Measurements from ENCODE around the gene PABPC1L.
A peak's percentile ranks its signal among the peaks of the same experiment; 100 is the strongest.

PABPC1L gene

DNA sequence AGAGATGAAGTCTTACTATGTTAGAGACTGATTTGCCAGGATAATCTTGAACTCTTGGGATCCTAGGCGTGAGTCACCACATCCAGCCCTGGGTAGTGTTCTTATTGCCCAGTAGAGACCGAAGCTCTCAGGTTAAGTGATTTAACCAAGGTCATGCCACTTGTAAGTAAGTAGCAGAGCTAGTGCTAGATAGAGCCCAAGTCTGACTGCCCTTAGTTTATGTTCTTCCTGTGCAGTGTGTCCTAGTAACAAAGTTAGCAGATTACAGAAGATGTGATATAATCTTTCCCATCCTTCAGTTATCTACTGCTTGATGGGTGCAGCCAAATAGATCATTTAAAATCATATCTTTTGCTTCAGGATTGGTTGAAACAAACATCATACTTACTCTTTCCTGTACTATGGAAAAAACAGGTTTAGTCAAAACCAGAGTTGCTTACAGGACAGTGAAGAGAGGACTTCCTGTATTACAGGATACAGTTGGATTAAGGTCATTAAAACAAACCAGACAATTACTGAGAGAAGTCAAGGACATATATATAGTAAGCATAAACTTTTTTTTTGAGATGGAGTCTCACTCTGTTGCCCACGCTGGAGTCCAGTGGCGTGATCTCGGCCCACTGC, 9.5 kb upstream of the PABPC1L start:
- FAIRE-seq, result peak; percentile 40
- DNase-seq (ENCODE audit: insufficient read length, low spot score), result no peak

DNA sequence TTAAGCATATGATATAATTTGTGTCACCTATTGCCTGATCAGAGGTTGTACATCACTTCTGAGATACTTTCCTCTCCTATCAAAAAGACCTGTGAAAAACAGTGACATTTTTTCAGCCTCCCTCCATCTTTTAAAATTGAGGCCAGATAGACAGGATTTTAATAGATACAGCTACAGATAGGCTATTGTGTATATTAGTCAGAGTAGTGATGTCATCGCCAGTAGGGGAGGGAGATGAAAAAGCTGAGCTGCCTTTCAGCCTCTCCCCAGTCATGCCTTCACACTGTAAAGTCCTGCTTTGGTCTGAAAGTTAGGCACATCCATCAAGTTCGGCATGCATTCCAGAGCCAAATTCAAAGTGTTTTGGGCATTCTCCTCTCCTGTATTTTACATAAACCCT, 7.9 kb upstream of the PABPC1L start:
- FAIRE-seq (no peak), DNase-seq (ENCODE audit: insufficient read length, low spot score) (no peak)

DNA sequence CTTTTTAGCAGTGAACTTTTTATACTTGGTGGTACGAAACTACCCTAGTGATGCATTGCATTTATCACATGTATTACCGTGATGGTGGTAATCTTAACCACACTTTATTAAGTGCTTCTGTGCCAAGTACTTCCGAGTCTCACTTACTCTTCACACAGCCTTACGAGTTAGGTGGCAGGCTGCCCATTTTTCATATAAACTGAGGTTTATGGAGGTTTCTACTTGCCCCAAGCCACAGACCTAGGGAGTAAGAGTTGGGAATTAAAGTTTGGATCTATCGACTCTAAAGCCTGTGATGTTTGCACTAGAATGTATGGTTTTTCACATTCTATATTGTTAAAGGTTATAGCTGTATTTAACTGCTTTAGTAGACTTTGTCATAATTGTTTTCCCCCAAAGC, 5.5 kb upstream of the PABPC1L start:
- FAIRE-seq (no peak), DNase-seq (ENCODE audit: insufficient read length, low spot score) (no peak)

DNA sequence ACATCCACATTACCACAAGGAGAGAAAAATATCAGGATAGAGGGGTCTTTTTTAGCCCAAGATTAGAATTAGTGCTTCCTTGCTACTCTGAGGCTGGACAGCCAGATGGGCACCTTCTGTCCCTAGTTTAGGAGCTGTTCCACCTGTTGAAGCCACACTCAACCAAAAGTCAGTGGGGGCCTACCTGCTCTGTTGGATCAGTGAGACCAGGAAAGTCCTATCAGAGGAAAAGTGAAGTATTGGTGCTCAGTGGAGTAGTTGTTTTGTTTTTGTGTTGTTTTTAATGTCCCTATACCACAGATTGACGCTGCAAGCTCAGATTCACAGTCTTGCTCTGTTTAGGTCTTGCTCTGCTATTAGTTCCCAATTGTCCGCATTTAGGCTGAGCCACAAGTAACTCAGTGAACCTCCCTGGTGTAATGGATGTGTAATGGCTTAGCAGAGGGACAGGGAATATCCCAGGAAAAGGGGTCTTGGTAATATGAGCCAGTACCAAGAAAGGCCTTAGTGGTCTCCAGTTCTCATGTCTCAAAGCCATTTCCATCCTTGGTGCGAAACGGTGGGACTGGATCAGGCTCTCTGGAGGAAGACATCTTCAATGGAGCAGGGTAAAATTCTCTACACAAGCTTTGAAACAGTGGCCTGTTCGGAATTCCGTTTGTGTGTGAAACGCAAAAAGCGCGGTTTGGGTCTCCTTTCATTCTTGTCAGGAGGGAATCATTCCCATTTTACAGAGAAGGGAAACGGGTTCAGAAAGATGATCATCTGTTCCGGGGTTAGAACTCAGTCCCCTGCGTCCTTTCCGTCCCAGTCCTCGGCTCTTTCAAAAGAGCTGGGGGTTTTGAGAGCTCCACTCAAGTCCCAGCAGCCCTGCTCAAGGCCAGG, 631 bp upstream of the PABPC1L start:
- DNase-seq (ENCODE audit: insufficient read length, low spot score), result no peak
- FAIRE-seq, result no peak

DNA sequence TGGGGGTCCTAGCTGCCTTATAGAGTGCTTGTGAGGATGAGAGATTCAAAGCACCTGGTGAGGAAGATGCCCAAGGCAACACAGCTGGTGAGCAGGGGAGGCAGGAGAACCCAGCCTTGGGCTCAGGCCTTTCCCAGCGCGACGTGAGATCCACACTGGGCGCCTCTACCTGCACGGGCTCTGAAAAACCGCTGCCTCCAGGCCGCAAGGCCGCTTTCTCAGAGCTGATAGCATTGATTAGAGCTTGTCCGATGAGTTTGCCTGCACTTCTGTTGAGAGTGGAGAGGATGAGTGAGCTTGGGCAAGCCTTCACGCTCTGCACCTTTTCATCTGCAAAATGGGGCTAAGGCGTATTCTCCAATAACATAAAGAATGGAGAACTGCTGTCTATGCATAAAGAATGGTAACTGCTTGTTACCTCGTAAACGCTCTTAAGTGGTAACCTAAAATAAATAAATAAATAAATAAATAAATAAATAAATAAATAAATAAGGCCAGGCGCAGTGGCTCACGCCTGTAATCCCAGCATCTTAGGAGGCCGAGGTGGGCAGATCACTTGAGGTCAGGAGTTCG, 916 bp downstream of the PABPC1L start:
- DNase-seq (ENCODE audit: insufficient read length, low spot score) (no peak), FAIRE-seq (no peak)

DNA sequence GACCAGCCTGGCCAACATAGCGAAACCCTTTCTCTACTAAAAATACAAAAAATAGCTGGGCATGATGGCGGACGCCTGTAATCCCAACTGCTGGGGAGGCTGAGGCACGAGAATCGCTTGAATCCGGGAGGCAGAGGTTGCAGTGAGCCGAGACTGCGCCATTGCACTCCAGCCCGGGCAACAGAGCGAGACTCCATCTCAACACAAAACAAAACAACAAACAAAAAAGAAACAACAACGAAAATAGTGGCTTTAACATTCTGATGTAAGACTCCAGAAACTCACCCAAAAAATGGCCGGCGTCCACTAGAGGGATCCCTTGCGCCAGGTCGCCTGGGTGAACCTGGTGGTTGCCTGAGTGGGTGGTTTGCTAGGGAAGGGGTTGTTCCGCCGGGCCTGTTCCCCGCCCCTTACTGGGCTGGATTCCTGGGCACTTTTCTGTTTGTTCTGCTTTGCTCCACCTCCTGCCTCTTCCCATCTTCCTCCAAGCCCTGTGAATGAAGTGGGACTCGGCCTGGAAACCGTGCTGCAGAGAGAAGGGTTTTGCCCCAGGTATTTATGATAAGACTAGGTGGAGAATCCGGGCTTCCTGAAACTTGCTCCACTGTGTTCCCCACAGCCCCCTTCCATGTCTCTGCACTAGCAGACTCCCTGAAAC, 1.5 kb downstream of the PABPC1L start:
- FAIRE-seq (peak; percentile 55), DNase-seq (ENCODE audit: insufficient read length, low spot score) (peak; percentile 52)

DNA sequence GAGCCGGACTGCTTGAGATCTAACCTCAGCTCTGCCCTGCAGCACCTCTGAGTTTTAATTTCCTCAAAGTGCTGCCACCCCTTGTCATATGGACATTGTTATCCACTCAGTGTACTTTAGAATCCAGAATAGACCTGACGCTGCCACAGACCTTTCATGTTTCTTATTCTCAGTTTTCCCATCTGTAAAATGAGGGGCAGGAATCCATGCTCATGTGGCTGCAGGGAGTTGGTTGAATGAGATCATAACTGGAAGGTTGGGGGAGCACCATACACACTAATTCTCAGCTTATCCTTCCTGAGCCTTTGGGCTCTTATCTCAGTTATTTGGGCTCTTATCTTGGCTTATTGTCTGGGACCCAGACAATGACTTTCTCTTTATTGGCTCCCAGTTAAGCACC, 2.3 kb downstream of the PABPC1L start:
- no peak for DNase-seq (ENCODE audit: insufficient read length, low spot score)
- FAIRE-seq, result no peak

DNA sequence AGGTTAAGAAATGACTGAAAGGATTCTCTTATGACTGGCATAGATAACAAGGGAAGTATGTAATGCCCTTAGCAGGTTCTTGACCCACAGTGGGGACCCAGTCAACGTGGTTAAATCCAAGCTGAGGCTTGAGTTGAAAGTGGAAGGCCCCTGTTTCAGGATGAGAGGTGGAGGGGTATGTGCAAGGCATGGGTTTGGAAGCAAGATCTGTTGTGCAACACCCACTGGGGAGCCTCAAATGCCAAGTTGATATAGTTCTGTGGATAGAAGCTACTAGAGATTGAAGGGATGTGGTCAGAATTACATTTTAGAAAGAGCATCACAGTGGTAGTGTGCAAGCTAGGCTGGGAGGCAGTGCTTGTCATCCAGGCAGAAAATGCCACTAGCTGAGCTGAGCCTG, 5.1 kb downstream of the PABPC1L start:
- DNase-seq (ENCODE audit: insufficient read length, low spot score), result no peak
- no peak for FAIRE-seq

DNA sequence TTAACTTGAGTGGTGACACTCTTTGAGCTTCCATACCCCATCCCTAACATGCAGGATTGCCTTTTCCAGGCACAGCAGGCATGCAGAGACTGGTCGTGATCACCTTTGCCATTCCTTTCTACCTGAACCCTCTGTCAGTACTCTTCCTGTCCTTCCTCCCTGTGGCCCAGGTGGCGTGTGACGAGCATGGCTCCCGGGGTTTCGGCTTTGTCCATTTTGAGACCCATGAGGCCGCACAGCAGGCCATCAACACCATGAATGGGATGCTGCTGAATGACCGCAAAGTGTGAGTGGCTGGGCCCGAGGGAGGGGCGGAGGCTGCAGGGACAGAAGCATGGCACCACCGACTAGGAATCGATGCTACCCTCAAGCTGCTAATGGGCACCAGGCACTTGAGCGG, 6.7 kb downstream of the PABPC1L start:
- no peak for DNase-seq (ENCODE audit: insufficient read length, low spot score)
- no peak for FAIRE-seq

DNA sequence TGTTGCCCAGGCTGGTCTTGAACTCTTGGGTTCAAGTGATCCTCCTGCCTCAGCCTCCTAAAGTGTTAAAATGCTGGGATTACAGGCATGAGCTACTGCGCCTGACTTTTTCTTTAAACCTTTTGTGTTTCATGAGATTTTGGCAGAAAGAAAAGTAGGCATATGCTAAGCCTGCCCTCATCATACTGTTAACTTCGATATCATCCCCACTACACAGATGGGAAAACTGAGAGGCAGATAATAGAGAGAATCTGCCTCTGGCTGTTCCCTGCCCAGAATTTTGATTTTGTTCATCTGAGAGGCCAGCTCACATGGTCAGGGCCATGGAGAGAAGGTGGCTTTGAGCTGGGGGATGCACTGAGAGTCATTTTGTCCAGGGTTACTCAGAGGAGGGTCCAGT, 7.5 kb downstream of the PABPC1L start:
- FAIRE-seq, result no peak

DNA sequence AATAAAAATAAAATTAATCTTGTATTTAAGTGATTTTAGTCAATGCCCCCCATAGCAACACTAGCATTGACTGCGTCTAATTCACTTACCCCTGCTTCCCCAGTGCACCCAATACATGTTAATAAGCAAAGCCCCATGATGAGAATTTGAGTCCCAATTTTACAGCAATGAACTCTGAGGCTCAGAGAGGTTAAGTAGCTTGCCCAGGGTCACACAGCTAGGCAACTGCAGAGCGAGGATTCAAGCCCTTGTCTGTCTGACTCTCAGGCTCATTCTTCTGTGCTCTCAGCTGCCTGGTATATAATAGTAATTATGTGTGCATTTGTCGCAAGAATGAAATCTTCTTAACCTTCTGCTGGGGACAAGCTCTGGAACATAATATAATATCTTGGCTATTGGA, 8.5 kb downstream of the PABPC1L start:
- DNase-seq (ENCODE audit: insufficient read length, low spot score), result no peak
- FAIRE-seq, result no peak

More for the DNA sequence above, 7.5 kb downstream of the PABPC1L start:
- no peak for DNase-seq (ENCODE audit: insufficient read length, low spot score)

DNA sequence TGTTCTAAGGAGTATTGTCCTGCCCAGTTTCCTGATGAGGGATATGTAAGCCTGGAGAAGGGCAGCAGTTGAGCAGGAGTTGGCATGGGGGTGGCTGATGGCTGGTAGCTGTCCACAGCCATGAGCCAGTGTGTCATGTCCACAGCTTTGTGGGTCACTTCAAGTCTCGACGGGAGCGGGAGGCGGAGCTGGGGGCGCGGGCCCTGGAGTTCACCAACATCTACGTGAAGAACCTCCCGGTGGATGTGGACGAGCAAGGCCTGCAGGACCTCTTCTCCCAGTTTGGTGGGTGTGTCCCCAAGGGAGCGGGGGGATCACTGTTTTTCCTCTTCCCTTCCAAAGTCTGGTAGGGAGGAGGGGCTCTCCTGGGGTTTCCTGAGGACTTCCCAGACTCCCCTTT, 8.9 kb downstream of the PABPC1L start:
- no peak for FAIRE-seq

DNA sequence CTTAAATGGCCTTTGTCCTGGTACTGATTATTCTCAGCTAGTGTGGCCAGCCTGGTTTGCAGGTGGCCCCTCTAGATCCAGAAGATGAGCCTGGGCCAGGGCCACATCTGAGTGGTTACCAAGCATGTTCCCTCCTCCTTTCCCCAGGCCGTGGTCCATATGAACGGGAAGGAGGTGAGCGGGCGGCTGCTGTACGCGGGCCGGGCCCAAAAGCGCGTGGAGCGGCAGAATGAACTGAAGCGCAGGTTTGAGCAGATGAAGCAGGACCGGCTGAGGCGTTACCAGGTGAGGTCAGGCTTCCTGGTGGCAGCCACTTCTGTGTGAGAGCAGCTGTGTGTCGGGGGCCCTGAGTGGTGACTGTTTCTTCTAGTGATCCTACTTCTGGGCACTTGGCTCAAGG, 11.6 kb downstream of the PABPC1L start:
- no peak for DNase-seq (ENCODE audit: insufficient read length, low spot score)
- no peak for FAIRE-seq

More for the DNA sequence above, 8.9 kb downstream of the PABPC1L start:
- no peak for DNase-seq (ENCODE audit: insufficient read length, low spot score)

DNA sequence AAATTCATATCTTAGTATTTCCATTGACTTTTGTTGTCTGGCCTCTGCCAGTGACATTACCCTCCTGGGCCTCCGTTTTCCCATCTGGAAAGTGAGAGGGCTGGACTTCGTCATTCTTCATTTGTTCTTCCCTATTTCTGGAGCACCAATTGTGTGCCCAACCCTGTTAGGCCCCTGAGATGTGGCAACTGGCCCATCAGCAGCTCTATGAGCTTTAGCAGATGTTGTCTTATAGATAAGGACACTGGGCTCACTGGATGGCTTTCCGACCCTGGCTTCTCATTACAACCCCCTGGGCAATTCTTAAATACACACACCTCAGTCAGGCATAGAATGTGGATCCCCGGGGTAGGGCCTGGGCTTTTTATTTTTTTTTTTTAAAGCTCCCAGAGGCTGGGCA, 14.7 kb downstream of the PABPC1L start:
- no peak for FAIRE-seq
- no peak for DNase-seq (ENCODE audit: insufficient read length, low spot score)

DNA sequence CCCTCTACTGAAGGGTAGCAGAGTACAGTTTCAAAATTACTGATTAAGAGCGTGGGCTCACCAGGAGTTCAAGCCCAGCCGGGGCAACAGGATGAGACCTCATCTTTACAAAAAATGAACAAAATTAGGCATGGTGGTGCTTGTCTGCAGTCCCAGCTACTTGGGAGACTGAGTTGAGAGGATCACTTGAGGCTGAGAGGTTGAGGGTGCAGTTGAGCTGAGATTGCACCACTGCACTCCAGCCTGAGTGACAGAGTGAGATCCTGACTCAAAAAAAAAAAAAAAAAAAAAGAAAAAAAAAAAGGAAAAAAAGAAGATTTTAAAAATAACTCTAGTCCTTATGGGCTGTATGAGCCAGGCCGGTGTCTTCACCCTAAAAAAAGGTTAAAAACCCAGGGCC, 18.7 kb downstream of the PABPC1L start:
- DNase-seq (ENCODE audit: insufficient read length, low spot score), result no peak
- FAIRE-seq, result no peak

DNA sequence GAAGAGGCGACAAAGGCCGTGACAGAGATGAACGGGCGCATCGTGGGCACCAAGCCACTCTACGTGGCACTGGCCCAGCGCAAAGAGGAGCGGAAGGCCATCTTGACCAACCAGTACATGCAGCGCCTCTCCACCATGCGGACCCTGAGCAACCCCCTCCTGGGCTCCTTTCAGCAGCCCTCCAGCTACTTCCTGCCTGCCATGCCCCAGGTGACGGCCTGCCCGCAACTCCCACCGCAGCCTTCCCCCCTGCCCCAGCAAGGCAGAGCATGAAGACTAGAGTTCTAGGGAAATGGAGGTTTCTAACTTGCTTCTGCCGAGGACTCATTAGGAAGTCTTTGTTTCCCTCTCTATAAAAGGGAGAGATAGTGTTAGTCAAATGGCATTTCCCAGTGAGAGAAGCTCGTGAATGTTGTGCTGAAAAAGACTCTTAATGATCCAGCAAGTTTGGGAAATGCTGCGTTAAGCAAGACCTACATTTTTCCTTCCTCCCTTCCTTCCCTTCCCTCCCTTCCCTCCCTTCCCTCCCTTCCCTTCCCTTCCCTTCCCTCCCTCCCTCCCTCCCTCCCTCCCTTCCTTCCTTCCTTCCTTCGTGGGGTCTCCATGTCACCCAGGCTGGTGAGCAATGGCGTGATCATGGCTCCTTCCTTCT, 20.8 kb downstream of the PABPC1L start:
- DNase-seq (ENCODE audit: insufficient read length, low spot score) (no peak), FAIRE-seq (no peak)

DNA sequence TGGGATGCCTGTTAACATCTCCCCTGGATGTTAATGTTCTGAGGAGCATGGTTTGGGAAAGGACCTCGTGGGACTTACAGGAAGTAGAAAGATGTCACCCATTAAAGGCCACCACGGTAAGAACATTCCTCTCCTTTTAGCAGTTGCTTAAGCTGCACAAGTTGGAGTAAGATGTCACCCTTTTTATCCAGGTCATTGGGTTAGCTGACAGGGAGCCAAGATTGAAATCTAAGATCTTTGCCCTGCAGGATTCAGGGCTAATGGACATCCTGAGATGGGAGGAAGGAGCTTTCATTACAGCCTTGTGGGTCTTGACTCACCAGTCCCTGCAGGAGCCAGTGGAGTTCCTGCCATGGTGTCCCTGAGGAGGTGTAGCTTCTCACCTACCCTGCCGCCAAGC, 22.1 kb downstream of the PABPC1L start:
- DNase-seq (ENCODE audit: insufficient read length, low spot score) (no peak), FAIRE-seq (no peak)

DNA sequence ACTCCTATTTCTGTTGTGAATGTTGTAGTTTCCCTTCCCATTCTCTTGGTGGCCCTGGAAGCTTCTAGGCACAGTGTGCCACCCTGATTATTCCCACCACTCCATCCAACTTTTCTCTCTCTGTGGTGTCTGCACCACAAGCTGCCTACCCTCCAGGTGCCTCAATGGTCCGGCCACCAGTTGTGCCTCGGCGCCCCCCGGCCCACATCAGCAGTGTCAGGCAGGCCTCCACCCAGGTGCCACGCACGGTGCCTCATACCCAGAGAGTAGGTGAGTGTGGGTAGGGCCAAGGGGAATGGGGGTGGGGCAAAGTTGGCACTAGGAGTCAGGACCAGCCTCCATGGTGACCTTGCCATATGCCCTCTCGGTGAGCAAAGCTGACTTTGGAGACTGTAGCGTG, 23.1 kb downstream of the PABPC1L start:
- FAIRE-seq (no peak), DNase-seq (ENCODE audit: insufficient read length, low spot score) (no peak)

DNA sequence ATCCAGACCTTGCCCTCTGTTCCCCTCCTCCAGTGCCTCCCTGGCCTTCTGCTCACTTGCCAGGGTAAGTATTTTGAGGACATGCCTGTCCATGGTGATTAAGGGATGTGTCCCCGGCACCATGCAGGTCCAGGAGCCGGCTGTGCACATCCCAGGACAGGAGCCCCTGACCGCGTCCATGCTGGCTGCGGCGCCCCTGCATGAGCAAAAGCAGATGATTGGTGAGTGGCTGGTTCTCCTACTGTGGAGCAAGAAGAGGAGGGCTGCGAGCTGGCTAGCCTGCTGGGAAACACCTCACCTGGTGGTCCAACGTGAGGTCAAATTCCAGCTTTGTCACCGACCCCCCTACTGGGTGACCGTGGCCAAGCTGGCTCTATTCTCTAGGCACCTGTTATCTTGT, 26.6 kb downstream of the PABPC1L start:
- FAIRE-seq, result no peak
- DNase-seq (ENCODE audit: insufficient read length, low spot score), result no peak

DNA sequence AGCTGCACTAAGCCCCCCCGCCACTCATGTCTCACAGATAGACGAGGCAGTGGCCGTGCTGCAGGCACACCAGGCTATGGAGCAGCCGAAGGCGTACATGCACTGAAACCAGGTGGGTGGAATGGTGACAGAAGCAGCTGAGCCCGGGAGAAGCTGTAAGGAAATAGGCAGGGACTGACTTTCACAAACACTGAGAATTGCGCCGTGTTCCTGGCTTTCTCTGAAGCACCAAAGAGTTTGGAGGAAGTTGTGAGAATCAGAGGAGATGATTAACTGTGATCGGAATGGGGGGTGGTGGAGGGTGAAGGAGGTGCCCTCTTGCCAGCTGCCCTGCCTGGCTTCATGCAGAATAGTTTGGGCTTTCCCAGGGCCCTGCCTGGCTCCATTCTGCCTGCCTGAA, 28.8 kb downstream of the PABPC1L start:
- DNase-seq (ENCODE audit: insufficient read length, low spot score) (no peak), FAIRE-seq (no peak)

DNA sequence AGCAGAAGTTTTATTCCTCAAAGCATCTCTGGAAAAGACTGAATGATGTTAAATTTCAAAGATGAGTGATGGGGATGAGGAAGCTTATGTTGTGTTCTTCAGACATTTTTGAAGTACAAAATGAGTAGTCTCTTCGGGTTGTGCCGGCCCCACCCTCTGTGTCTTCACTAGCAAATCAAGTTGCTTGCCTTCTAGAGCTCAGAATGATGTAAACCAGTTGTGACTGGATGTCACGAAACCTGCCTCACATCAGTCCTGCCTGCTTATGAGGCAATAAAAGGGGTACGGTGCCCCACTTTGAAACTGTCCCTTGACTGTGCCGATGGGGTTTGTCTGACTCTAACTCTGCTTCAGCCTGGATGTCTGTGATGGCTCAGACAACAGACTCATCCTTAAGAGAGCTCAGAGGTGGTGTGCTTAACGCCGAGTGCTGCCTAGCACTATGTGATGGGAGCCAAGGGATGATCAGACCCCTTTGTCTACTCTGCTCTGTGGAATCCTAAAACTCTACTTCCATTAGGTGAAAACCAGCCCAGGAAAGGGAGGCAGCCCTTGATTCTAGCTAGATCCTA, 31.3 kb downstream of the PABPC1L start:
- FAIRE-seq, result no peak

More for the DNA sequence above, 31.3 kb downstream of the PABPC1L start:
- no peak for DNase-seq (ENCODE audit: insufficient read length, low spot score)

All from GM19239 (cell line).